GM10248 (cell line): ENCODE measurements around the gene LRRC7.

Experiments used
- CTCF ChIA-PET: fragments of 300-600 bp; sonication (Branson Sonifier 250); formaldehyde crosslinking; extraction: SDS; loops from one replicate; lab custom pipeline; 2021; ENCODE audit warnings: antibody characterized with exemption; lab: Yijun Ruan, JAX
- POLR2A ChIA-PET: fragments of 350-650 bp; sonication (Branson Sonifier 250); formaldehyde crosslinking; extraction: SDS; loops from one replicate; lab custom pipeline; 2020; ENCODE audit warnings: antibody characterized with exemption; lab: Yijun Ruan, JAX
- DNase-seq: peaks from one replicate; pipeline ENCODE4 v3.0.0; 2012; ENCODE audit errors: extremely low spot score
- CTCF ChIP-seq: IDR thresholded peaks from 2 replicates; pipeline ENCODE4 v1.5.1; 2012; ENCODE audit warnings: mild to moderate bottlenecking, low read depth; ENCODE audit errors: extremely low read depth, missing control alignments, control extremely low read depth

The LRRC7 gene

GRCh38 chr1:69595486-69595885 lies 27.8 kb downstream of the LRRC7 start:
- ChIA-PET CTCF (interaction anchor here (2.2 kb wide), 1 partner anchor 9 kb away, joined by 5 read pairs; no protein-coding TSS in a partner anchor), POLR2A (no interaction called here)
- DNase-seq: no peak
- TF ChIP-seq CTCF: no peak

- no peak for TF ChIP-seq CTCF
- ChIA-PET POLR2A (no interaction called here), CTCF (interaction anchor here (0.7 kb wide), 1 partner anchor 15 kb away, joined by 3 read pairs; no protein-coding TSS in a partner anchor)
- no peak for DNase-seq
Observed at GRCh38 chr1:69611316-69611715, 43.6 kb downstream of the LRRC7 start.

GRCh38 chr1:69613414-69613813 lies 45.7 kb downstream of the LRRC7 start:
- ChIA-PET CTCF (interaction anchor here (1.7 kb wide), 1 partner anchor 16 kb away, joined by 4 read pairs; no protein-coding TSS in a partner anchor), POLR2A (no interaction called here)
- no peak for TF ChIP-seq CTCF
- no peak for DNase-seq

GRCh38 chr1:69638673-69639072 lies 71.0 kb downstream of the LRRC7 start:
- TF ChIP-seq CTCF: no peak
- CTCF ChIA-PET: no interaction called here
- POLR2A ChIA-PET: no interaction called here
- no peak for DNase-seq

- no peak for DNase-seq
- POLR2A ChIA-PET: no interaction called here
- CTCF ChIA-PET: interaction anchor here (0.8 kb wide), 1 partner anchor 17 kb away, joined by 3 read pairs; no protein-coding TSS in a partner anchor
- no peak for TF ChIP-seq CTCF
Observed at GRCh38 chr1:69639159-69639558, 71.4 kb downstream of the LRRC7 start.

- CTCF ChIA-PET: no interaction called here
- no peak for TF ChIP-seq CTCF
- no peak for DNase-seq
- POLR2A ChIA-PET: no interaction called here
Observed at GRCh38 chr1:69643266-69643665, 75.5 kb downstream of the LRRC7 start.
